ENCODE data around the gene MRPS26.

DNA sequence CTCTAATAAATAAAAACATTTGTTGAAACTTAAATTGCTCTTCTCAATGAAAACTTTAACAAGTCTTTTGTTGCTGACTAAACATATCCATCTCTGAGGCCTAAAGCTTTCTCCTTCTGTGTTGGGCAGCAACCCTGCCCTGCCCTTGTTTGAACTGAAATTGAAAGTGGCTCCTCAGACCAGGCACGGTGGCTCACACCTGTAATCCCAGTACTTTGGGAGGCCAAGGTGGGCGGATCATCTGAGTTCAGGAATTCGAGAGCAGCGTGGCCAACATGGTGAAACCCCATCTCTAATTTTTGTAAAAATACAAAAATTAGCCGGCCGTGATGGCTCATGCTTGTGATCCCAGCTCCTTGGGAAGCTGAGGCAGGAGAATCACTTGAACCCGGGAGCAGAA is 31.7 kb upstream of the MRPS26 start:
- no peak for TF ChIP-seq EZH2 (IDR thresholded peaks at IDR 0.05)
- TF ChIP-seq POLR2AphosphoS5 (IDR thresholded peaks at IDR 0.05; ENCODE audit: borderline replicate concordance, low read depth, low read length), result no peak

All from SK-N-MC (cell line).